Measurements from ENCODE around the gene KCNQ1.

Gene KCNQ1

GRCh38 chr11:2836315-2837095, 391.7 kb downstream of the KCNQ1 start:
- no peak for DNase-seq

GRCh38 chr11:2837096-2837601, 392.3 kb downstream of the KCNQ1 start:
- peak; percentile 80 for DNase-seq

- DNase-seq: no peak
These were observed 392.8 kb downstream of the KCNQ1 start for GRCh38 chr11:2837651-2838050.

GRCh38 chr11:2838091-2838490, 393.3 kb downstream of the KCNQ1 start:
- DNase-seq: no peak

GRCh38 chr11:2838676-2839294, 394.0 kb downstream of the KCNQ1 start:
- DNase-seq: no peak

- DNase-seq: no peak
These were observed 394.7 kb downstream of the KCNQ1 start for GRCh38 chr11:2839395-2839943.

GRCh38 chr11:2841411-2842190, 396.8 kb downstream of the KCNQ1 start:
- no peak for DNase-seq

- no peak for DNase-seq
These were observed 398.1 kb downstream of the KCNQ1 start for GRCh38 chr11:2842876-2843275.

GRCh38 chr11:2843551-2843950, 398.7 kb downstream of the KCNQ1 start:
- no peak for DNase-seq

- no peak for DNase-seq
These were observed 399.5 kb downstream of the KCNQ1 start for GRCh38 chr11:2844116-2844842.

- no peak for DNase-seq
These were observed 400.2 kb downstream of the KCNQ1 start for GRCh38 chr11:2844996-2845395.

GRCh38 chr11:2846056-2846455, 401.2 kb downstream of the KCNQ1 start:
- no peak for DNase-seq

- no peak for DNase-seq
These were observed 401.7 kb downstream of the KCNQ1 start for GRCh38 chr11:2846470-2846869.

GRCh38 chr11:2847561-2847960, 402.8 kb downstream of the KCNQ1 start:
- DNase-seq: no peak

- DNase-seq: no peak
These were observed 403.7 kb downstream of the KCNQ1 start for GRCh38 chr11:2848497-2848896.

- no peak for DNase-seq
These were observed 405.4 kb downstream of the KCNQ1 start for GRCh38 chr11:2849994-2850770.

GRCh38 chr11:2853401-2853800, 408.6 kb downstream of the KCNQ1 start:
- no peak for DNase-seq

GRCh38 chr11:2853997-2854560, 409.3 kb downstream of the KCNQ1 start:
- no peak for DNase-seq

GRCh38 chr11:2855162-2855561, 410.4 kb downstream of the KCNQ1 start:
- DNase-seq: no peak

- no peak for DNase-seq
These were observed 412.5 kb downstream of the KCNQ1 start for GRCh38 chr11:2857276-2857675.

GRCh38 chr11:2857918-2858317, 413.1 kb downstream of the KCNQ1 start:
- no peak for DNase-seq

All from left hindlimb (tissue), 1 donor.